Uterus (tissue), 2 donors: Measurements from ENCODE around the gene C19orf47.

Source experiments
- POLR2A ChIP-seq, 2 donors: fragments of 450-650 bp; IDR thresholded peaks; one replicate each; pipeline ENCODE4 v1.6.1; 2016; ENCODE audit warnings: antibody characterized with exemption in 2 of 2, mild to moderate bottlenecking in 1 of 2, moderate library complexity in 1 of 2
- TF ChIP-seq, protein P1 (sequence below), 4 experiments: fragments of 200-600 bp in 2 of 4; fragments of 450-650 bp in 2 of 4; sonication (generic) in 2 of 4; IDR thresholded peaks; one replicate each; pipeline ENCODE4 v1.5.1; 2016 to 2019; ENCODE audit warnings: antibody characterized with exemption in 4 of 4, mild to moderate bottlenecking in 2 of 4, moderate library complexity in 1 of 4

DNA sequence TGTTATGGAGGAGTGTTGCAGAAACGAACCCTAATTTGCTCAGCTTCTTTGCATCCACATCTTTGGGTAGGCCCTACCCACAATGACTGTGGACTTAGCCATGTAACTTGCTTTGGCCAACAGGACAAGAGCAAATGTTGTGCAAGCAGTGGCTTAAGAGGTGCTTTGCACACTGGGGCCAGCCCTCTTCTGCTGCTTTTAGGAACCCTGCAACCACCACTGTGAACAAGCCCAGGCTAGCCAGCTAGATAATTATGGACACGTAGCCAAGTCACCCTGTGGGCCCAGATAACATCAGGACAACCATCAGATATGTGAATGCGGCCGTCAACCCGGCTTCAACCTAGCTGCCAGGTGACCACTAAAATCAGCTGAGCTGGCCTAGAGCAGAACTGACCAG, 17.1 kb downstream of the C19orf47 start:
- TF ChIP-seq POLR2A (IDR thresholded peaks at IDR 0.05) = no peak
- TF ChIP-seq, protein P1, sequence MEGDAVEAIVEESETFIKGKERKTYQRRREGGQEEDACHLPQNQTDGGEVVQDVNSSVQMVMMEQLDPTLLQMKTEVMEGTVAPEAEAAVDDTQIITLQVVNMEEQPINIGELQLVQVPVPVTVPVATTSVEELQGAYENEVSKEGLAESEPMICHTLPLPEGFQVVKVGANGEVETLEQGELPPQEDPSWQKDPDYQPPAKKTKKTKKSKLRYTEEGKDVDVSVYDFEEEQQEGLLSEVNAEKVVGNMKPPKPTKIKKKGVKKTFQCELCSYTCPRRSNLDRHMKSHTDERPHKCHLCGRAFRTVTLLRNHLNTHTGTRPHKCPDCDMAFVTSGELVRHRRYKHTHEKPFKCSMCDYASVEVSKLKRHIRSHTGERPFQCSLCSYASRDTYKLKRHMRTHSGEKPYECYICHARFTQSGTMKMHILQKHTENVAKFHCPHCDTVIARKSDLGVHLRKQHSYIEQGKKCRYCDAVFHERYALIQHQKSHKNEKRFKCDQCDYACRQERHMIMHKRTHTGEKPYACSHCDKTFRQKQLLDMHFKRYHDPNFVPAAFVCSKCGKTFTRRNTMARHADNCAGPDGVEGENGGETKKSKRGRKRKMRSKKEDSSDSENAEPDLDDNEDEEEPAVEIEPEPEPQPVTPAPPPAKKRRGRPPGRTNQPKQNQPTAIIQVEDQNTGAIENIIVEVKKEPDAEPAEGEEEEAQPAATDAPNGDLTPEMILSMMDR (IDR thresholded peaks at IDR 0.05) = no peak
